Stimulated activated CD8-positive, alpha-beta memory T cell treated with anti-CD3 and anti-CD28 coated beads, Interleukin-7, amount 100 ng/mL, for 48 hours (primary cell): Measurements from ENCODE around the gene ZNF316.
A peak's percentile ranks its signal among the peaks of the same experiment; 100 is the strongest.
"Not testable (repeated sequence)": the region's sequence is repeated elsewhere in the genome, so short reads cannot be mapped to it uniquely, and the experiment has no call there.

ENCODE experiments used
- DNase-seq, 2 donors: peaks; one replicate each; pipeline ENCODE4 v3.0.0-alpha.2; 2020; ENCODE audit warnings: low read depth in 1 of 2; ENCODE audit errors: extremely low read depth in 1 of 2

Gene ZNF316

GRCh38 chr7:6621195-6622133 is 15.7 kb upstream of the ZNF316 start:
- DNase-seq, result no peak

- no peak for DNase-seq
Observed at GRCh38 chr7:6622134-6622710, 14.9 kb upstream of the ZNF316 start.

DNA sequence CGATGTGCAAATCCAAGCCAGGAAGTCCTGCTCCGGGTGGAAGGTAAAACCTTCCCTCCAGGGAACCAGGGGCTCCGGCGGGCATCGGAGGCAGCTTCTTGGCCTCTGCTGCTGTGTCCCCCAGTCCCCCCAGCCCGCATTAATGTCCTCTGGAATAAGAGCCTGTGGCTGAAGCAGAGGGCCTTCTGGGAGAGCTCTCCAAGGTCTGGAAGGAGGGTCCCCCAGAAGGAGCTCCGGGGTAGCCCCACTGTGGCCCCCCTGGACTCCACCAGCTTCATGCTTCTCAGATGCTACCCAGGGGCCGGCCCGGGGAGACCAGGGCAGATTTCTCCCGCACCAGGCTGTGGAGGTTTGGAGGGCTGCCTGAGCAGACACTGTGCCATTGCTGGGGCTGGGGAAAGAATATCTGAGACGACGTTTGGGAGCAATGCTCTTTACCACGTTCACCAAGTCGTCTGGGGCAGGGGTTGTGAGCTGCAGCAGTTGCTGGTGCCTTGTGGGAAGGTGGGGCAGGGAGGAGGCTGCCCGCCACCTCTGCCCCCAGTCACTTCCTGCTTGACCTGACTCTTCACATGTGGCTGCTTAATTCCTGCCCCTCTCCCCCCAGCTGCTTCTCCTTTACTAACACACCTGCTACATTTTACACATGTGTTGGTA is 13.4 kb upstream of the ZNF316 start:
- DNase-seq, result no peak

DNA sequence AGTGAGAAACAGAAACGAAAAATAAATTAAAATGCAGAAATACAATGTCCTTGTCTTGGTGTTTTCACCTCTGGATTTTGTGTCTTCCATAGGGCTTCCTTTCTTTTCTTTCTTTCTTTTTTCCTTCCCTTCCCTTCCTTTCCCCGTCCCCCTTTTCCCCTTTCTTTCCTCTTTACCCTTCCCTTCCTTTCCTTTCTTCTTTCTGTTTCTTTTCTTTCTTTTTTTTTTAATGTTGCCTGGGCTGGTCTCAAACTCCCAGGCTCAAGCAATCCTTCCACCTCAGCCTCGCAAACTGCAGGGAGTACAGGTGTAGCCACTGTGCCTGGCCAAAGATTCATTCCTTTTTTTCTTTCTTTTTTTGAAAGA is 12.9 kb upstream of the ZNF316 start:
- DNase-seq, result no peak

- DNase-seq, result no peak
Observed at GRCh38 chr7:6628045-6628444, 9.1 kb upstream of the ZNF316 start.

DNA sequence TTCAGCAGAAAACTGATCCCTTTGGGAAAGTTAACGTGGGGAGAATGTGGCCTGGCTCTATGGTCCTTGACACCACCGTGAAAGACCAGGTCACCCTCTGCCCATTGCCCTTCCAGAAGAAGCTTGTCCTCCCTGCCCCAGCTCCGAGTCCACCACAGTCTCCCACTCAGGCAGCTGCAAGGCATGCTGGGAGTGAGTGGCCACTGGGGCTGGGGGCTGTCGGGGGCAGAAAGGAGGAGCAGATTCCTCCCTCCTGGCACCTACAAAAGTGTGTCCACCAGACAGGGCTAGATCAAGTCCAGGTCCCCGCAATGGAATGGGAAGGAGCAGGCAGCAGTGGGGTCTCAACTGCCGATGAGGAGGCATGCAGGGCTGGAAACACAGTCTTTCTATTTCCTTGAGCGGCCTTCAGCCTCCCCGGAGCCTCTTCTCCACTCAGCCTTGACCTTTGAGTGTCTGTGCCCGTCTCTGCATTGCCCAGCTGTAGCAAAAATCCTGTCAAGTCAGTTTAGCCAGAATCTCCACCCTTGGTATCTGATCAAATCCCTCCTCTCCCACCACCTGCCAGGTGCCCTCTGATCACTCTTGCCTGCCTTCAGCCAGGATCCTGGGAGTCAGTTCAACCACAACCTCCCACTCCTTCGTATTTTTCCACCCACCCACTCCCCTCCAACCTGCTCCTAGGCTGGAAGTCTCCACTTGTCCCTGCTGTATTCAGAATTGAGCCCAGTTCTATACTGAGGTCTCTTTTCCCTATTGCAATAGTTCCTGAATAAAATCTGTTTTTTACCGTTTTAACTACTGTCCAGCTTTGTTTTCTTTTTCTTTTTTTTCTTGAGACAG is 6.9 kb upstream of the ZNF316 start:
- DNase-seq, result no peak

- no peak for DNase-seq
Observed at GRCh38 chr7:6631605-6632004, 5.5 kb upstream of the ZNF316 start.

DNA sequence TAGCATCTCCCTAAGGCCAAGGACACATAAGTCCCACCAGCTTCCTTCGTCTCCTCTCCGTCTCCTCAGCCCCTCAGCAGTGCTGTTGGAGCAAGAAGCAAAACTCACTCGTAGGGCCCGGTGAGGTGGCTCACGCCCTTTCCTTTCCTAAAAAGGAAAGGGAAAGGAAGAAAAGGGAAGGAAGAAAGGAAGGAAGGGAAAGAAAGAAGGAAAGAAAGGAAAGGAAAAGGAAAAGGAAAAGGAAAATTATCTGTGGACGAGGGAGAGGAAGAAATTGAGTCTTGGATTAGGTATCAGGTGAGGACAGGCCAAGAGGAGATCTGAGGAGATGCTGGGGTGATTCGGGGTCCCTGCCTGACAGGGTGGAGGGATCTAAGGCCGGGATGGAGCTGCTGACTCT is 3.1 kb upstream of the ZNF316 start:
- DNase-seq, result no peak

GRCh38 chr7:6634971-6635370 is 2.1 kb upstream of the ZNF316 start:
- not testable (repeated sequence) for DNase-seq

GRCh38 chr7:6637544-6638229 is 569 bp downstream of the ZNF316 start:
- DNase-seq, result peak; percentile 50

GRCh38 chr7:6639032-6639431 is 1.9 kb downstream of the ZNF316 start:
- DNase-seq, result no peak

DNA sequence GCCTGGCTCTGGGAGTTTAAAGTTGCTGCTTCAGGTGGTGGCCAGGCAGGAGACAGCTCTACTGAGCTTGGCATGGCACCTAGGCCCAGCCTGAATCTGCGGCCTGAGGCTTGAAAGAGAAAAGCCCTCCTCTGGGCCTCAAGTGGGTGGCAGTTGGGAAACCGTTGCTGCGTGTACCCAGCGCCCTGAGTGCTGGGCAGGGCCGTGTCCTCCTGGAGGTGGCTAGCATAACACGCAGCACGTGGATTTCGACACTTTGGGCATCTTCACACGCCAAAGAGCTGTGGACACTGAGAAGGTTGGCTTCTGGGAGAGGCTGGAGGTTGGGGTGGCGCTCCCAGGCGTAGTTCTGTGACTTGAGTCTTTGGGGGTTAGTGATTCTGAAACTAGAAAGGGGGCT is 2.5 kb downstream of the ZNF316 start:
- no peak for DNase-seq

DNA sequence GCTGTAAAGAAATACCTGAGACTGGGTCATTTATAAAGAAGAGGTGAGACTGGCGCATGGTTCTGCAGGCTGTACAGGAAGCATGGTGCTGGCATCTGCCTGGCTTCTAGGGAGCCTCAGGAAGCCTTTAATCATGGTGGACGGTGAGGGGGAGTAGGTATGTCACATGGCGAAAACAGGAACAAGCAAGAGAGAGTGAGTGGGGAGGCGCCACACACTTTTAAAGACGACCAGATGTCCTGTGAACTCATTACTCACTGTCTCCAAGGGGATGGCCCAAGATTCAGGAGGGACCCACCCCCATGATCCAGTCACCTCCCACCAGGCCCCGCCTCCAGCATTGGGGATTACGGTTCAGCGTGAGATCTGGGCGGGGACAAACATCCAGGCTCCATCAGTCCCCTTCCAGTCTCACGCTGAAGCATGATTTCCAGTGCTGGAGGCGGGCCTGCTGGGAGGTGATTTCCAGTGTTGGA is 3.2 kb downstream of the ZNF316 start:
- DNase-seq, result no peak

DNA sequence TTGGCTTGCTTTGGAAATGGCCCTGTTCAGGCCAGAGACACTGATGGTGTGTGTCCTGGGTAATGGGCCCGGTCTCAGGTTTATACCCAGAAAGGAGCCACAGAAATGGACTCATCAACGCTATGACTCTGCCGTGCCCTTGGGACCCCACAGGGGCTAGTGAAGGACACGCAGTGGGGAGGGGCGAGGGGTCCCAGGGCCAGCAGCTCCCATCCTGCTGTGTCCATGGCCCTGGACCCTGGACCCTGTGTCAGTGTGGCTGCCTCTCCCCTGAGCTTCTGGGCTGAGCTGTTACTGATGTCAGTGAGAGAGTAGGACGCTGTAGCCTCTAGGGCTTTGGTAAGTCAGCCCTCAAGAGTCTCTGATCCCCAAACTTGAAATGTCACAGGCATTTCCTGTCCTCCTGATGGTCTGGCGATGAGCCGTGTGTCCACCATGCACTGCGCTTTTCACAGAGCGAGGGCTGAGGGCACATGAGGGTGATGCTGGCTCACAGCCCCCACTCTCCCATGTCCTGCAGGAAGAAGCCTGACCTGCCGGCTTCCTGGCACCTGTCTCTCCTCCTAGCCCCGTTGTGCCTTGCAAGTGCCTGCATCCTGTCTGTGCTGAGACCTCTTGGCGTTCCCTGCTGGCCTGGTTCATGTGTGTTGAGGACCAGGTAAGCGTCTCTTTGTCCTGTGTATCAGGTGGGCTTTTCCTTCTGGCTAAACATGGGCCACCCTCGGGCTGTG is 4.4 kb downstream of the ZNF316 start:
- DNase-seq, result no peak

DNA sequence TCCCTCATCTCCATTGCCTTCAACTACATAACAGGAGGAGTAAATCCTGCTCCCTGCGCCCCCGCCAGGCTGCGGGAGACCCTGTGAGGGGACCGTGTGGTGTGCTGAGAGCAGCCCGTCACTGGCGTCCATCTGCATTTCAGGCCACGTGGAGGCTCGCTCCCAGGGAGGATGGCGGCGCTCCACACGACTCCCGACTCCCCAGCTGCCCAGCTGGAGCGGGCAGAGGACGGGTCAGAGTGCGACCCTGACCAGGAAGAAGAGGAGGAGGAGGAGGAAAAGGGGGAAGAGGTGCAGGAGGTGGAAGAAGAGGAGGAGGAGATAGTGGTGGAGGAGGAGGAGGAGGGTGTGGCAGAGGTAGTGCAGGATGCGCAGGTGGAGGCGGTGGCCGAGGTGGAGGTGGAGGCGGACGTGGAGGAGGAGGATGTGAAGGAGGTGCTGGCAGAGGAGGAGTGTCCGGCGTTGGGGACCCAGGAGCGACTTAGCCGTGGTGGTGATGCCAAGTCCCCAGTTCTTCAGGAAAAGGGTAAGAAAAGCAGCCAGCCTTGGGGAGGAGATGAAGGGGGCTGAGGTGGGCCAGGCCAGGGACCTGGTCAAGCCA is 5.2 kb downstream of the ZNF316 start:
- DNase-seq, result no peak

GRCh38 chr7:6642861-6643640 is 5.9 kb downstream of the ZNF316 start:
- no peak for DNase-seq

DNA sequence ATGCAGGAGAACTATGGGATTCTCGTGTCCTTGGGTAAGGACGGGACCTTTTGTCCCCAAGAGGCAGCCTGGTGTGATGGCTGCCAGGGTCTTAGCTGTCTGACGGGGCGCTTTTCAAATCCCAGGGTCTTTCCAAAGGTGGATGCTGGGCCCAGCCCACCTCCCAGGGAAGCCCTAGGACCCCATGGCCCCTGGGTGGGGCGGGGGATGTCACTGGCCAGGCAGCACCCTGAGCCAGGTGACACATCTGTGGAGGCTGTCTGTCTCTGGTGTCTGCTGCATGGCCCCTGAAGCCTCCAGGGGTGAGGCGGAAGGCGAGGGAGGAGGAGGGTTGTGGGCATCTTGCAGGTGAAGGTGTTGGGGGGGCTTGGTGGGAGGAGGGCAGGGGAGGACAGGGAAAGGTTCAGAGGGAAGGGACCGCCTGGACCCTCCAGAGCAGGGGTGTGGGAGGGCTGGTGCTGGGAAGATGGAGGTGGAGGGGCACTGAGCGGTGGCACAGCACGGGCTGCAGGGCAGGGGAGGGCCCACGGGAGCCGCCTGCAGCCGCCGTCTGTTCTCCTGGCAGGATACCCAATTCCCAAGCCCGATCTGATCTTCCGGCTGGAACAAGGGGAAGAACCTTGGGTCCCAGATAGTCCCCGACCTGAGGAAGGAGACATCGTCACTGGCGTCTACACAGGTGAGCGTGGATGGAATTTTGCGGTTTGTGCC is 7.0 kb downstream of the ZNF316 start:
- no peak for DNase-seq

- DNase-seq, result no peak
Observed at GRCh38 chr7:6644728-6645127, 7.6 kb downstream of the ZNF316 start.
